GM19099 (cell line): ENCODE measurements around the gene TPRA1.

ENCODE experiments used
- POLR2A ChIP-seq: IDR thresholded peaks from 3 replicates; pipeline ENCODE4 v1.6.1; 2011; ENCODE audit warnings: low read depth; ENCODE audit not compliant: insufficient read length; ENCODE audit errors: extremely low read depth

The TPRA1 gene

DNA sequence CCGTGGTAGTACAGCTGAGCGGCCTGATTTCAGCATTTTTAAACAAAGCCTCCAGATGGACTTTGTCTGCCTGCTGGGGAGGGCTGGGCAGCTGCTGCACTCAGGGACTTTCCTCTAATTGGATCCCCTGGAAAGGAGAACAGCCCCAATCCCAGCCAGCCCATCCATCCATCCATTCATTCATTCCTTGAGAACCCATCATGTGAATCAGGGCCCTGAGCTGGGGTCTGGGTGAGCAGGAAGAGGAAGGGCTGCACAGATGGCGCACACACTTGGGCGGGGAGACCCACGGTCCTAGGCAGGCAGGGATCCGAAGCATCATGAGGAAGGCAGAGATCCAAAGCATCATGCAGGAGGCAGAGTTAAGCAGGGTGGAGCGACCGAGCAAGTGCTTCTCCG is 45.7 kb downstream of the TPRA1 start:
- TF ChIP-seq POLR2A: no peak

DNA sequence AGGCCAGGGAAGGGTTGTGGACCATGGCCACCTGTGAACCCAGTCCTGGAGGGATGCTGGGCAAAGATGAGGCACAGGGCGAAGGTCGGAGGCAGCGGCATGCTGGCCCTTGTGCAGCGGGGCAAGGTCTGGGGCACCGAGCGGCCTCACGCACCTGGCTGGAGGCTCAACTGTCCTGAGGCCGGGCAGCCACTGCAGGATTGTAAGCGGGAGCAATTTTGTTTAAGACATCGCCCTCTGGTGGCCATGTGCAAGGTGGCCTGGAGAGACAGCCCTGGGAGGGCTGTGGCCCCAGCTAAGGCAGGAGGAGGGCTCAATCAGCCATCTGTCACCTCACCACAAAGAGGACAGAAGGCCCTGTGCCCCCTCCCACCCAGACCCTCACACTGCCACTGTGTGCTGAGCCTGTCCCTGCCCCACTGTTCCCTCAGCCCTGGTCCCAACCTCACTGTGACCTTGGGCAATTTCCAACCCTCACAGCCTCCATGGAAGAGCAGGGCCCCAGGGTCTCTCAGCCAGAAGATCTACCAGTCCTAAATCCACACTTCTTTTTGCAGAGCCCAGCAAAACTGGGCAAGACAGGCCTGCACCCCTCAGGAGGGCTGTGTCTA is 46.2 kb downstream of the TPRA1 start:
- TF ChIP-seq POLR2A: no peak

DNA sequence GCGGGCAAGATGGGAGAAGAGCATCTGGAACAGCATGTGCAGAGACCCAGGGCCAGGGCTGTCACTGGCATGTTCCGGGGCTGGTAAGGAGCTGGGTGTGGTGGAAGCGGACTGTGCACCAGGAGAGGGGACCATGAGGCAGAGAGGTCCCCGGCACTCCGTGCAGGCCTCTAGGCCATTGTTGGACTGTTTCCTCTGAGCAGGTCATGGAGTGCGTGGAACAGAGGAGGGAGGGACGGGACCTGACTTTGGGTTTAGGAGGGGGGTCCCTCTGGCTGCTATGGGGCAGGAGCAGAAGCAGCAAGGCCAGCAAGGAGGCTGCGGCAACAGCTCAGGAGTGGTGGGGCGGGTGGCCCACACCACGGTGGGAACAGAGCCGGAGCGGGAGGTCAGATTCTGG is 47.1 kb downstream of the TPRA1 start:
- TF ChIP-seq POLR2A: no peak

DNA sequence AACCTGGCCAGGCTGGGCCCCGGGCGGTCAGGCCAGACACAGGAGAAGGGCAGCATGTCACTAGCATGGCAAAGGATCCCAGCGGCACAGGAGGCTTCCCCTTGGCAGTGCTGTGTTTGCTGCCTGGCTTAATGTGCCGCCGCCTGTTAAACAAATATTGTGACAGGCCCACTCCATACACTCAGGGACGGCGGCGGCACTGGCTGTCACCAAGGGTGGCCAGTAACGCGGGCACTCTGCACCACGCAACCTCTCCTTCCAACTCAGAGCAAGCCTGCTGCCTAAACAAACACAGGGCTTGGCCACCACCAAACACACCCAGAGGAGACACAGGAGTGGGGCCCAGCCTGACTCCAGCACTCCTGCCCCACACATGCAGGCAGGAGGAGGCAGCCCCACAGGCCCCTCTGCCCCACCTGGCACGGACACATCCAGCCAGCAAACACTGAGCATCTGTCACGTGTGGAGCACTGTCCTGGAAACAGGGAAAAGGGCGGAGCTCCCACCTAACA is 48.0 kb downstream of the TPRA1 start:
- no peak for TF ChIP-seq POLR2A

- no peak for TF ChIP-seq POLR2A
These were observed 49.2 kb downstream of the TPRA1 start for GRCh38 chr3:127541320-127541719.

DNA sequence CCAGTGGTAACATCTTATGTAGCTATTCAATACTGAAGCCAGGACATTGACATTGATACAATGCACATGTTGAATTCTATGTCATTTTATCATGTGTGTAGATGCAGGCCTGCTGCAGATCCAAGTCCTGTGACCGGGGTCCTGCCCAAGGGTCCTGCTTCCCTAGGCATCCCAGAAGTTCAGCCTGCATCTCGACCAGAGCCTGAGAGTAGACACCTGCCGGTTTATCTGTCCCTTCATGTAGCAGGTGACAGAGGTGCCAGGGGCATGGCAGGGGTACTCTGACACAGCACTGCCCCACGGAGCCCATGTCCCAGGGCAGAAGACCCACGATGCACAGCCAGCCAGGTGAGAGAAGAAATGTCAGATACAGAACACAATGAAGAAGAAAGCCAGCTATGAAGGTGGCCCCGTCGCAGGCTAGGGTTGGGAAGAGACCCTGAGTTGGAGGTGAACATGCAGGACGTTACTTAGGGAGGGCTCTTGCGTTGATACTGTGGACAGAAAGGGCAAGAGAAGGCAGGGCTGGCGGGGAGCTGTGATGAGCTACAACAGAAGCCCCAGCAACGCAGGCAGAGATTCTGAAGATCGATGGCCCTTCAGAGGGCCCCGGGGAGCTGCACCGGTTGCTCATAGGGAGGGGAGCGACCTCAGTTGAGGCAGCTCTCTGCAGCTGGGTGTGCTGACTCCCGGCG is 51.0 kb downstream of the TPRA1 start:
- no peak for TF ChIP-seq POLR2A

DNA sequence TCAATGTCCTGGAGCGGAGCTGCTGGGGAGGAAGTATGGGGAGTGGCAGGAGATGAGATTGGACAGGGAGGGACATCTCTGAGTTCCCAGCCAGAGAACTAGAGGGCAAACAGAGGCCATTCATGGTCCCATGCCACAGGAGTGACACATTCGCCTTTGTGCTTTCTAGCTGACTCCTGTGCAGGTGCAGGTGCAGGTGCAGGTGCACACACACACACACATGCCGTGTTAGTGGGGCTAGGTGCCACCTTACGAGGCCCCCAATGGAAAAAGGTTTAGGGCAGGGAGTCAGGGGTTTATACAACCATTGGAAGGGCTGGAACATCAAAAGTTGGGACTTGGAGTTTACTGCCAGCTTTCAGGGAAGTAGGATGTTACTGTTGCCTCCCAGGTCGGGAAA is 52.0 kb downstream of the TPRA1 start:
- no peak for TF ChIP-seq POLR2A

- TF ChIP-seq POLR2A: no peak
These were observed 53.4 kb downstream of the TPRA1 start for GRCh38 chr3:127536830-127537812.

- TF ChIP-seq POLR2A: no peak
These were observed 54.4 kb downstream of the TPRA1 start for GRCh38 chr3:127535901-127536829.

DNA sequence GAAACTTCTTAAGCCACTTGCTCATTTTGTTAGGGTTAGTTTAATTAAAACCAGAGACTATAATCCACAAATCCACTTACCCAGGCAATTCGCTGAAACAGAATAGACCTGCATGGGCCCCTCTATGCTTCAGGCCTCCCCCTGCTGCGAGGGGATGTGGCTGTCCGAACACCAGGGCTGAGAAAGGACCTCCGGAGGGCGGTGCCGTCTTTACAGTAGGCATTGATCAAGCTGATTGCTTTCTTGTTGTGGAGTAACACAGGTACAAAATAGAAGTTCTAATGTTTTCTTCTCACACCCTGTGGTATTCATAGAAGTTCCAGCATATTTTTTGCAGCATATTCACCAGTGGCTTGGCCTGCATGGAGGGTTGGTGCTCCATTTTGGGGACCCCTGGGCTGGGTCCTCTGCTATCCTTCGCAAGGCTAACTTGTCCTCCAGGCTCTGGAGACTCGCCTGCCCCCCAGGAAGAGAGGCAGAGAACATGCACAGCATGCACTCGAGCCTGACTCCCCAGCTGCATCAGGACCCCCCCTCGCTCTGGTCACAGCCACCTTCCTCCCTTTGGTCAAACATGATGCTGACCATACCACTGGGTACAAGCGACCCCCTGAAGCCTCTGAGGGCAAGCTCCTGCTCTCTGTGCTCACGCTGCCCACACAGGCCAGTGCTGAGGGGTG is 55.3 kb downstream of the TPRA1 start:
- TF ChIP-seq POLR2A: no peak

DNA sequence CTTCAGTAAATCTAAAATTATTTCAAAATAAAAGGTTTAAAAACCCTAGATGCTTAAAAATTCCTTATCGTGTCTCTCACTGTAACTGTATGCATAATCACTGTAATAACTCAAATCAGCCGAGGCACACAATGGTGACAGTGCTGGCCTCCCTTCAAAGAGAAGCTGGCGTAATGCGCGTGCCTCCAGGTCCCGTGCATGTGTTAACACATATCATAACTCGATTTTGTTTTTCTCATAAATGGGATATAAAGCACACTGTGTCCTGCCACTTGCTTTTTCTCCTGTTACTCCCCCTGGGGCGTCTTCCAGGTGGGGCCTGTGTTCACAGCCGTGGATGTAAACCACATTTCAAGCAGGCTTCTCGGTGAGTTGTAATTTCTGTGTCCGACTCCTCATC is 56.0 kb downstream of the TPRA1 start:
- TF ChIP-seq POLR2A: no peak

DNA sequence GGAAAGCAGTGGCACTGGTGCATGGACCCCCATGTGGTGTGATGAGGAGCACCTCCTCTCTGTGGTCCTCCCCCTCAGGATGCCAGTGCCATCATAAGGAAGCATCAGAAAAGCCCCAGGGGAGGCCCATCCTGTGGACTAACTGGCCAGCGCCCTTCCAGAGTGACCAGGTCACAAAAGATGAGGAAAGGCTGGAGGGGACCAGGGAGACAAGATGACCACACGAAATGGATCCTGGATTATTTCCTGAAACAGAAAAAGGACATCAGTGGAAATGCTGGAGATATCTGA is 56.4 kb downstream of the TPRA1 start:
- no peak for TF ChIP-seq POLR2A

- no peak for TF ChIP-seq POLR2A
These were observed 57.9 kb downstream of the TPRA1 start for GRCh38 chr3:127532561-127533203.

DNA sequence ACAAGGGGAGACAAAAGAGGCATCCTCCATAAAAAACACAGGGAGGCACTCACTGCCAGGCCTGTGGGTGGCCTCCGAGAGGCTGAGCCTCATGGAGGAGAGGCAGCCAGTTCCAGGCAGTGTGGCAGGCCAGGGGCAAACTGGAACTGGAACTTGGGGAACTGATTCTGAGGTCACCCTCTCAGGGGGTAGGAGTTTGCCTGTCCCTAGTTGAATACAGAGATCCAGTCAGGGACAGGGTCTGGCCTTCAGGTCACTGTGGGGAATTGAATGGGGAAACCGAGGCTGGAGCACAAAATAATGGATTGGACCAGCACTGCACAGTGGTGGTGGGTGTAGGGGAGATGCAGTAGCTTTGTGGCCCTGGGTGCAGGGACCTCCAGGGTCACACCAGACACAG is 58.7 kb downstream of the TPRA1 start:
- TF ChIP-seq POLR2A: no peak
